ENCODE measurements around the gene ZNF182.
"Not testable (repeated sequence)": the region's sequence is repeated elsewhere in the genome, so short reads cannot be mapped to it uniquely, and the experiment has no call there.

- TF ChIP-seq CTCF (IDR thresholded peaks at IDR 0.05); EP300 (IDR thresholded peaks at IDR 0.05; ENCODE audit: low read depth); POLR2A (IDR thresholded peaks at IDR 0.05): not testable (repeated sequence)
Measured at GRCh38 chrX:47955295-47955694, 48.5 kb downstream of the ZNF182 start.

Measured in transverse colon (tissue), 3 donors.